Coronary artery (tissue), 2 donors: ENCODE measurements around the gene INHA.

Experiments used
- DNase-seq: peaks from one replicate; pipeline ENCODE4 v3.0.0-alpha.2; 2017; ENCODE audit warnings: low spot score
- H3K27ac ChIP-seq, 2 donors: fragments of 200-600 bp; sonication (generic); one replicate each; pipeline ENCODE4 v1.5.1; 2016 to 2019
- H3K4me3 ChIP-seq: fragments of 200-600 bp; sonication (generic); 2 replicates; pipeline ENCODE4 v1.5.1; 2016; ENCODE audit warnings: mild to moderate bottlenecking, moderate library complexity
- TF ChIP-seq, protein P1 (sequence below): fragments of 200-600 bp; sonication (generic); IDR thresholded peaks from one replicate; pipeline ENCODE4 v1.5.1; 2019; ENCODE audit warnings: antibody characterized with exemption

Gene INHA

DNA sequence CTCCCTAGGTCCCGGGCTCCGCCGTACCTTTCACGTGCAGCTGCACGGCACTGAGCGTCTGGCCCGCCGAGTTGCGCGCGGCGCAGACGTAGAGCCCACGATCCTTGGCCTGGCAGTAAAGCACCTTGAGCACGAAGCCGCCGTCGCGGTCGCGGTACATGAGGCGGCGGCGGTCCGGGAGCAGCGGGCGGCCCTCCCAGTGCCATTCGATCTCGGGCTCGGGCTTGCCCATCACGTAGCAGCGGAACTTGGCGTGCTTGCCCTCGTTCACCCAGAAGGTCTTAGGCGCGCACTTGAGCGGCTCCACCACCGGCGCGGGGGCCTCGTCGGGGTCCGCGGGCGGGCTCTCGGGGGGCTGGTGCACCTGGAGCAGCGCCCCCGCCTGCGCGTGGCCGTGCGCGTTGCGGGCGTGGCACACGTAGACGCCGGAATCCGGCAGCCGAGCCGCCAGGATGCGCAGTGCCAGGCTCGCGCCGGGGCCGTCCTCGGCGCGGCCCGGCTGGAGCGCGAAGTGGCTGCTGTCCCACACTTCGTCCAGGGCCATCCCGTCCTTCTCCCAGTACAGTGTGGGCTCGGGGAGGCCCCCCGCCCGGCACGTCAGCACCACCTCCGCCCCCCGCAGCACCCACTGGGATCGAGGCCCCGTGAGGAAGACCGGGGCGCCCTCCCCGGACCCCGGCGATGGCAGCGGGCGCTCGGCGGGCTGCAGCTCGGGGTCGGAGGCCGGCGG, 1.8 kb upstream of the INHA start:
- H3K27ac ChIP-seq: peak overlapping the region; percentile 88 to 93
- H3K4me3 ChIP-seq: peak overlapping the region; percentile 91
- DNase-seq: no peak
- TF ChIP-seq, protein P1, sequence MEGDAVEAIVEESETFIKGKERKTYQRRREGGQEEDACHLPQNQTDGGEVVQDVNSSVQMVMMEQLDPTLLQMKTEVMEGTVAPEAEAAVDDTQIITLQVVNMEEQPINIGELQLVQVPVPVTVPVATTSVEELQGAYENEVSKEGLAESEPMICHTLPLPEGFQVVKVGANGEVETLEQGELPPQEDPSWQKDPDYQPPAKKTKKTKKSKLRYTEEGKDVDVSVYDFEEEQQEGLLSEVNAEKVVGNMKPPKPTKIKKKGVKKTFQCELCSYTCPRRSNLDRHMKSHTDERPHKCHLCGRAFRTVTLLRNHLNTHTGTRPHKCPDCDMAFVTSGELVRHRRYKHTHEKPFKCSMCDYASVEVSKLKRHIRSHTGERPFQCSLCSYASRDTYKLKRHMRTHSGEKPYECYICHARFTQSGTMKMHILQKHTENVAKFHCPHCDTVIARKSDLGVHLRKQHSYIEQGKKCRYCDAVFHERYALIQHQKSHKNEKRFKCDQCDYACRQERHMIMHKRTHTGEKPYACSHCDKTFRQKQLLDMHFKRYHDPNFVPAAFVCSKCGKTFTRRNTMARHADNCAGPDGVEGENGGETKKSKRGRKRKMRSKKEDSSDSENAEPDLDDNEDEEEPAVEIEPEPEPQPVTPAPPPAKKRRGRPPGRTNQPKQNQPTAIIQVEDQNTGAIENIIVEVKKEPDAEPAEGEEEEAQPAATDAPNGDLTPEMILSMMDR: no peak

DNA sequence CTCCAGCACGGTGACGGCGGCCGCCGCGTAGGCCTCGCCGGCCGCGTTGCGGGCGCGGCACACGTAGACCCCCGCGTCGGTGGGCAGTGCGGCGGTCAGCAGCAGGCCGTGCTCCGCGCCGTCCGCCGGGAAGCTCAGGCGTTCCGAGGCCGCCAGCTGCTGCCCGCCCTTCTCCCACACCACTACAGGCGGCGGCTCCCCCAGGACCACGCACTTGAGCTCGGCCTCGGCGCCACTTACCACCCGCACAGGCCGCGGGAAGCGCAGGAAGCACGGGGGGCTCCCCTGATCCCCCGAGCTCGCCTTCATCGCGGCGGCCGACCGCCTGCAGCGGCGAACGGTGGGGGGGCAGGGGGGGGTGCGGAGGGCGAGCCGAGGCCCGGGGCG, 1.2 kb upstream of the INHA start:
- DNase-seq: no peak
- peak overlapping the region; percentile 88 to 93 for H3K27ac ChIP-seq
- peak overlapping the region; percentile 91 for H3K4me3 ChIP-seq
- TF ChIP-seq, protein P1: no peak

DNA sequence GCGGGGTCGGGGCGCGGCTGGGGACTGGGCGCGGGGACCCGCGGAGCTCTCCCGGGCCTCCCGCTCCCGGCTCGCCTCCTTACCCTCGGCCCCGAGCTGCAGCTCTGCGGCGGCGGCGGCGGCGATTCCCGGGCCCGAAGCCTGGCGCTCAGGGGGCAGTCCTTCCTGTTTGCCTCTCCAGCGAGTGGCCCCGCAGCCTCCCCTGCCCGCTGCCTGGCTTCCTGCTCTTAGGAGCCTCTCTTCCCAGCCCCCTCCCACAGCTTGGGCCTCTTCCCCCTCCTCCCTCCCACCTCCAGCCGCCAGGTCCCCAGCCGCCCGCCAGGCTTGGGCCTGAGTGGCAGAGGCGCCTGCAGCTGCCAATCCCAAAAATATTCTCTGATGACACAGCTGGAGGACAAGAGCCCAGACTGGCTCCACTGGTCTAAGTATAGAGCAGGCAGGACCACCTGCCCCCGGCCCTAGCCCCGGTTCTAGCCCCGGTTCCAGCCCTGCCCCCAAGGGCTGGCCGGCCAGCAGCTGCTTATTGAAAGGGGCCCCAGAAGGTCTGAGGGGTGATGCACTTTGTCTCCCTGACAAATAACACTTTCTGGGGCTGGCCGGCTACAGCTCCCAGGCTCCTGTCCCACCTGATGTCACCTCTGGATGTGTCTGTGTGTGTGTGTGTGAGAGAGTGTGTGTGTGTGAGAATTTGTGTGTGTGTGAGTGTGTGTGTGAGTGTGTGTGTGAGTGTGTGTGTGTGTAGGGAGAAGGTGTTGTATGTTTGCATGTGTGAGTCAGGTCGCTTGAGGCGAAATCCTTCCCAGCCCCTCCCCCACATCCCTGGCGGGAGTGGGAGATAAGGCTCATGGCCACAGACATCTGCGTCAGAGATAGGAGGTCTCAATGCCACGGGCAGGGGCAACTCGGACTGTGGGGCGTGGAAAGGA, 536 bp upstream of the INHA start, which contains the start of gene OBSL1:
Gene OBSL1 (minus strand): TSS at position 229 of the 926 bp plus-strand sequence. CDS start 307 bp downstream, outside the sequence.
- TF ChIP-seq, protein P1: no peak
- H3K27ac ChIP-seq: peak within 1 kb of the TSS; percentile 88 to 93
- peak within 1 kb of the TSS; percentile 91 for H3K4me3 ChIP-seq
- peak; percentile 87 for DNase-seq

DNA sequence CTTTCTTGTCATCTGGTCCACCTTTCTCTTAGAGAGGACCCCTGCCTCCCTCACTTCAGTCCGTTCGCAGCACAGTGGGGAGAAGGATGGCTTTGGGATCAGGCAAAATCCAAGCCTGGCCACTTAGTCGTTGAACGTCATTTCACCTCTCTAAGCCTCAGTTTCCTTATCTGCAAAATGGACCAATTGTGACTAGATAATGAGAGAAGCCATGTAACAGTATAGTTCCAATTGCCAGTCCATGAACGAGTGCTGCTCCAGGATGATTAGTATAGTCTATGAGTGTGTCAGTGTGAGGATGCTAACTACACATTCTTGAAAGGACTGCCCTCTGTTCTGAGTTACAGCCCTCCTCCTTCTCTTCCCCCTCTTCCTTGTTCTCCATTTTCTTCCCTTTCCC, 1.1 kb downstream of the INHA start:
- no peak for DNase-seq
- no peak overlapping the region for H3K27ac ChIP-seq
- TF ChIP-seq, protein P1: no peak
- no peak overlapping the region for H3K4me3 ChIP-seq

DNA sequence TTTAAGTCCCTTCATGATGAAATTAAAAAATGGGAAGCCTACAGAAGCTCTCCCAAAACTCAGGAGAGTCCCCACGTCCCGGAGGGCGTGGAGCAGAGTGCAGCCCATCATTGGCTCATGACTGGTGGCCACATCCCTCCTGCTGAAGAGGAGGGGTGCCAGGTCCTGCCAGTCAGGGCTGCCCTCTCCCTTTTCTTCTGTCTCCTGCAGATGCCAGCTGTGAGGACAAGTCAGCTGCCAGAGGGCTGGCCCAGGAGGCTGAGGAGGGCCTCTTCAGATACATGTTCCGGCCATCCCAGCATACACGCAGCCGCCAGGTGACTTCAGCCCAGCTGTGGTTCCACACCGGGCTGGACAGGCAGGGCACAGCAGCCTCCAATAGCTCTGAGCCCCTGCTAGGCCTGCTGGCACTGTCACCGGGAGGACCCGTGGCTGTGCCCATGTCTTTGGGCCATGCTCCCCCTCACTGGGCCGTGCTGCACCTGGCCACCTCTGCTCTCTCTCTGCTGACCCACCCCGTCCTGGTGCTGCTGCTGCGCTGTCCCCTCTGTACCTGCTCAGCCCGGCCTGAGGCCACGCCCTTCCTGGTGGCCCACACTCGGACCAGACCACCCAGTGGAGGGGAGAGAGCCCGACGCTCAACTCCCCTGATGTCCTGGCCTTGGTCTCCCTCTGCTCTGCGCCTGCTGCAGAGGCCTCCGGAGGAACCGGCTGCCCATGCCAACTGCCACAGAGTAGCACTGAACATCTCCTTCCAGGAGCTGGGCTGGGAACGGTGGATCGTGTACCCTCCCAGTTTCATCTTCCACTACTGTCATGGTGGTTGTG, 2.6 kb downstream of the INHA start:
- H3K4me3 ChIP-seq: no peak overlapping the region
- DNase-seq: no peak
- TF ChIP-seq, protein P1: no peak
- H3K27ac ChIP-seq: no peak overlapping the region

DNA sequence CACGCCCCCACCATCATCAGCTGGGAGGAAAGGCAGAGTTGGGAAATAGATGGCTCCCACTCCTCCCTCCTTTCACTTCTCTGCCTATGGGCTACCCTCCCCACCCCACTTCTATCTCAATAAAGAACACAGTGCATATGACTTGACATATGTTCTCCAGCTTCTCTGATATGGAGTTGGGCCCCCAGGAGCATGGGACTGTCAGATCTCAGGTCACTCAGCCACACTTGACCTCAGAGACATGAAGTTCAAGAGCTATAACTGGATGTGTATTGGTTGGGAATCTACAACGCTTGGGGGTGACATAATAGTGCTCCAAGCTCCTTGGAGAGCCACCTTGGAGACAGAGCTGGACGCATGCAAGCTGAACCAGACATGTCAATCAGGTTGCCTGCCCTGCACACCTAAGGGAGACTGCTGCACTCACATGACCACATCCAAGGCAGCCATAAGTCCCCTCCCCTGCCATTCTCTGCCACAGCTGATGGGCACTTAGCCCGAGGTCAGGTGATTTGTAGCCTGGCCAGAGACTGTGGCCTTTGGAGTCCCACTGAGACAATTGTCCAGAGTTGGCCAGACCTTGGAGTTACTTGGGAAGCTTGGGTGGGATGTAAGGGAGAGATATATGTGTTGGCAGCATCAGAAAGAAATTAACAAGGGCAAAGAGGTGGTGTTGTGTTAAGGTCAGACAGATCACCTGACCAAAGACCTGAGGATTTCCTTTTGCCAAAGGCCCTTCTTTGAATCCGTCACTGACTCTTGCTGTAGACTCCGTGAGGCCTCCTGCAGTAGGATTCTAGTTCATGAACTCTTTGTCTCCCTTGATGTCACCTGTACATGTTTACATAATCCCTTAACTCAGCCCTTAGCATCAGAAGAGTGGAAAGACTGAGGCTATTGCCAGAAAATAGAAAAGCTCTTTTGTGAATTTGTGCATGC, 3.7 kb downstream of the INHA start:
- TF ChIP-seq, protein P1: no peak
- no peak overlapping the region for H3K27ac ChIP-seq
- no peak overlapping the region for H3K4me3 ChIP-seq
- DNase-seq: no peak
